GM12891 (cell line): ENCODE measurements around the gene MCIDAS.

ENCODE experiments used
- POLR2A ChIP-seq: IDR thresholded peaks from 2 replicates; pipeline ENCODE4 v1.6.1; 2011; ENCODE audit warnings: low read depth, low read length, control low read depth
- POLR2AphosphoS5 ChIP-seq: IDR thresholded peaks from 2 replicates; pipeline ENCODE4 v1.6.1; 2011; ENCODE audit warnings: low read depth, low read length, control low read depth
- SPI1 ChIP-seq: IDR thresholded peaks from 2 replicates; pipeline ENCODE4 v1.6.1; 2011; ENCODE audit warnings: low read depth, low read length, control low read depth
- TAF1 ChIP-seq: IDR thresholded peaks from 2 replicates; pipeline ENCODE4 v1.6.1; 2011; ENCODE audit warnings: low read depth, low read length, control low read depth

DNA sequence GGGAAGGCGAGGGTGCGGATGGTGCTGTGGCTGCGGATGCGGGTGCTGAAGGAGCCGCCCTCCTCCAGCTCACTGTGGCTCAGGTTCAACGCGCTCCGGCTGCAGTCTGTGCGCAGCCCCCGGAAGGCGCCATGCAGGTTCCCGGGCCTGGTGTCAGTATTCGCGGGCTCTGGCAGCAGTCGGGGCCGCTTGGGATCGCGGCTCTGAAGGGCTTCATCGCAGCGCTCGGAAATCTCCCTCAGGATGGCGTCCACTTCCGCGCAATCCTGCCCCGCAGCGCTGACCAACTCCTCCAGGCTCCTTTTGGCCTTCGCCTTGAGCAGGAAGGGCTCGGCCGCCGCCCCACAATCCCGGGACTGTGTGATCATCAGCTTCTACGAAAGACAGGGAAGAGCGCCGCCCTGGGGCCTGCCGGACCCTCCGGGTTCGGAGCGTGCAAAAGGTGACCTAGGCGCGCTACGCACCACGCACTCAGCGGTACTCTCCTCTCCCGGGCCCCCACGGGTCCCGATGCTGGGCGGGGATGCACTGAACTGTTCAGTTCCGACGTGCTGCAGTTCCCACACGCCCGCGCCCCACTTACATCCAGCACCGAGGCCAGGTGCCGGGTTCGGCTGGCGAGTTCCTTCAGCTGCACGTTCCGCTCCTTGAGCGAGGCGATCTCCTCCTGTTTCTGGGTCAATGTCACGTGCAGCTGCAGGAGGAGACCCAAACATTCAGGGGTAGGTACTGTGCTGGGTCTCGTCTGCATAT, 6.5 kb downstream of the MCIDAS start:
- TF ChIP-seq POLR2A (no peak), POLR2AphosphoS5 (no peak), TAF1 (no peak), SPI1 (no peak)
